HL-60 (cell line): ENCODE measurements around the gene MET.
"Not testable (repeated sequence)": the region's sequence is repeated elsewhere in the genome, so short reads cannot be mapped to it uniquely, and the experiment has no call there.

Source experiments
- DNase-seq, 2 experiments: peaks; one replicate each; pipeline ENCODE4 v3.0.0-alpha.2; 2010 to 2020; ENCODE audit warnings: low read depth in 1 of 2, low spot score in 1 of 2
- H3K27ac ChIP-seq: fragments of 250-450 bp; sonication (Bioruptor Pico); replicated peaks from 2 replicates; pipeline ENCODE4 v1.5.1; 2020; ENCODE audit warnings: mild to moderate bottlenecking, moderate library complexity
- H3K27me3 ChIP-seq: fragments of 250-450 bp; sonication (Bioruptor Pico); 2 replicates; pipeline ENCODE4 v1.5.1; 2021; ENCODE audit warnings: mild to moderate bottlenecking, moderate library complexity; ENCODE audit not compliant: insufficient read depth, poor library complexity, severe bottlenecking
- H3K4me3 ChIP-seq: replicated peaks from 2 replicates; pipeline ENCODE4 v1.5.1; 2011; ENCODE audit warnings: mild to moderate bottlenecking, control low read depth, low read length; ENCODE audit not compliant: insufficient read depth
- GABPA ChIP-seq: IDR thresholded peaks from 2 replicates; pipeline ENCODE4 v1.6.1; 2012; ENCODE audit warnings: low read depth
- POLR2AphosphoS5 ChIP-seq: IDR thresholded peaks from 2 replicates; pipeline ENCODE4 v1.6.1; 2012; ENCODE audit warnings: low read depth
- SPI1 ChIP-seq: IDR thresholded peaks from 2 replicates; pipeline ENCODE4 v1.6.1; 2012; ENCODE audit warnings: low read depth, mild to moderate bottlenecking, borderline replicate concordance
- TF ChIP-seq, protein P1 (sequence below): IDR thresholded peaks from one replicate; pipeline ENCODE4 v1.5.1; 2011; ENCODE audit warnings: low read length, control low read depth, inconsistent platforms; ENCODE audit not compliant: insufficient read depth
- TF ChIP-seq, protein P2 (sequence below): IDR thresholded peaks from 2 replicates; pipeline ENCODE4 v1.6.1; 2012; ENCODE audit warnings: low read depth; ENCODE audit not compliant: insufficient replicate concordance

MET gene

DNA sequence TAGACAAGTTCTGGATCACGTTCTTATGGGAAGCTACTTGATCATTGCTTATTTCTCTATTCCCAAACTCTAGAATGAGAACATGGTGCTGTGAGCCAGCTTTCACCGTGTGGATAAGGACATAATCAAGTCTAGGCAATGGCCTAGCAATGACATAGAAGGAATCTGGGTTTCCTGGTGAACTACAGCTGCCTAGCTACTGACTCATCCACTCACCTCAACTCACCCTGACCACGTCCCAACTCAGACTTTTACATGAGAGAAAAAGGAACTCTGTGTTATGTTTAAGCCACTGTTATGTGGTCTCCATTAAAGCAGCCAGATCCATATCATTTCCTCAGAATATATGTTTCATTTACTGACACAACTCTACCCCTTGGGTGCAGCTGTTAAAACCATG, 18.8 kb upstream of the MET start:
- TF ChIP-seq GABPA (no peak), POLR2AphosphoS5 (no peak), SPI1 (no peak)
- TF ChIP-seq, protein P1, sequence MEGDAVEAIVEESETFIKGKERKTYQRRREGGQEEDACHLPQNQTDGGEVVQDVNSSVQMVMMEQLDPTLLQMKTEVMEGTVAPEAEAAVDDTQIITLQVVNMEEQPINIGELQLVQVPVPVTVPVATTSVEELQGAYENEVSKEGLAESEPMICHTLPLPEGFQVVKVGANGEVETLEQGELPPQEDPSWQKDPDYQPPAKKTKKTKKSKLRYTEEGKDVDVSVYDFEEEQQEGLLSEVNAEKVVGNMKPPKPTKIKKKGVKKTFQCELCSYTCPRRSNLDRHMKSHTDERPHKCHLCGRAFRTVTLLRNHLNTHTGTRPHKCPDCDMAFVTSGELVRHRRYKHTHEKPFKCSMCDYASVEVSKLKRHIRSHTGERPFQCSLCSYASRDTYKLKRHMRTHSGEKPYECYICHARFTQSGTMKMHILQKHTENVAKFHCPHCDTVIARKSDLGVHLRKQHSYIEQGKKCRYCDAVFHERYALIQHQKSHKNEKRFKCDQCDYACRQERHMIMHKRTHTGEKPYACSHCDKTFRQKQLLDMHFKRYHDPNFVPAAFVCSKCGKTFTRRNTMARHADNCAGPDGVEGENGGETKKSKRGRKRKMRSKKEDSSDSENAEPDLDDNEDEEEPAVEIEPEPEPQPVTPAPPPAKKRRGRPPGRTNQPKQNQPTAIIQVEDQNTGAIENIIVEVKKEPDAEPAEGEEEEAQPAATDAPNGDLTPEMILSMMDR, result no peak
- TF ChIP-seq, protein P2, sequence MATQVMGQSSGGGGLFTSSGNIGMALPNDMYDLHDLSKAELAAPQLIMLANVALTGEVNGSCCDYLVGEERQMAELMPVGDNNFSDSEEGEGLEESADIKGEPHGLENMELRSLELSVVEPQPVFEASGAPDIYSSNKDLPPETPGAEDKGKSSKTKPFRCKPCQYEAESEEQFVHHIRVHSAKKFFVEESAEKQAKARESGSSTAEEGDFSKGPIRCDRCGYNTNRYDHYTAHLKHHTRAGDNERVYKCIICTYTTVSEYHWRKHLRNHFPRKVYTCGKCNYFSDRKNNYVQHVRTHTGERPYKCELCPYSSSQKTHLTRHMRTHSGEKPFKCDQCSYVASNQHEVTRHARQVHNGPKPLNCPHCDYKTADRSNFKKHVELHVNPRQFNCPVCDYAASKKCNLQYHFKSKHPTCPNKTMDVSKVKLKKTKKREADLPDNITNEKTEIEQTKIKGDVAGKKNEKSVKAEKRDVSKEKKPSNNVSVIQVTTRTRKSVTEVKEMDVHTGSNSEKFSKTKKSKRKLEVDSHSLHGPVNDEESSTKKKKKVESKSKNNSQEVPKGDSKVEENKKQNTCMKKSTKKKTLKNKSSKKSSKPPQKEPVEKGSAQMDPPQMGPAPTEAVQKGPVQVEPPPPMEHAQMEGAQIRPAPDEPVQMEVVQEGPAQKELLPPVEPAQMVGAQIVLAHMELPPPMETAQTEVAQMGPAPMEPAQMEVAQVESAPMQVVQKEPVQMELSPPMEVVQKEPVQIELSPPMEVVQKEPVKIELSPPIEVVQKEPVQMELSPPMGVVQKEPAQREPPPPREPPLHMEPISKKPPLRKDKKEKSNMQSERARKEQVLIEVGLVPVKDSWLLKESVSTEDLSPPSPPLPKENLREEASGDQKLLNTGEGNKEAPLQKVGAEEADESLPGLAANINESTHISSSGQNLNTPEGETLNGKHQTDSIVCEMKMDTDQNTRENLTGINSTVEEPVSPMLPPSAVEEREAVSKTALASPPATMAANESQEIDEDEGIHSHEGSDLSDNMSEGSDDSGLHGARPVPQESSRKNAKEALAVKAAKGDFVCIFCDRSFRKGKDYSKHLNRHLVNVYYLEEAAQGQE, result no peak
- no peak for DNase-seq
- Histone ChIP-seq H3K4me3 (no peak overlapping the region), H3K27me3 (peaks cover 3% of the 10 kb centered on the region), H3K27ac (no peak overlapping the region)

DNA sequence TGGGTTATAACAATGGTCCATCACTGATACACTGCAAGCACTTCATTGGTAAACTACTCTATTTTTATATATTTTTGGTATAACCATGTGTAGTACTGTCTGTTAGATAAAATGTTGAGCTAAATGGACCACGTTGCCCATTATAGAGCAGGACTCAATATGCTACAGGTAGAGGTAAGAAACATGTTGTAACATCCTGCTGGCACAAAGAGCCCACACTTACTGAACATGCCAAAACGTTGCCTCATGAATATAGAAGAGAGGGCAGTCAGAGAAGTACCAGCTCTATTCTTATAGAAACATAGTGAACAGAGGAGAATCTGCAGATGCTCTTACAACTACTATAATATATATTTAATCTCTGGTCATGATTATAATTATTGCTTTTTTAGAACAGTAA, 18.4 kb upstream of the MET start:
- Histone ChIP-seq H3K27ac (no peak overlapping the region), H3K4me3 (no peak overlapping the region), H3K27me3 (peaks cover 3% of the 10 kb centered on the region)
- DNase-seq, result no peak
- no peak for TF ChIP-seq GABPA
- TF ChIP-seq, protein P1, result no peak
- TF ChIP-seq POLR2AphosphoS5, result no peak
- TF ChIP-seq, protein P2, result no peak
- TF ChIP-seq SPI1, result no peak

DNA sequence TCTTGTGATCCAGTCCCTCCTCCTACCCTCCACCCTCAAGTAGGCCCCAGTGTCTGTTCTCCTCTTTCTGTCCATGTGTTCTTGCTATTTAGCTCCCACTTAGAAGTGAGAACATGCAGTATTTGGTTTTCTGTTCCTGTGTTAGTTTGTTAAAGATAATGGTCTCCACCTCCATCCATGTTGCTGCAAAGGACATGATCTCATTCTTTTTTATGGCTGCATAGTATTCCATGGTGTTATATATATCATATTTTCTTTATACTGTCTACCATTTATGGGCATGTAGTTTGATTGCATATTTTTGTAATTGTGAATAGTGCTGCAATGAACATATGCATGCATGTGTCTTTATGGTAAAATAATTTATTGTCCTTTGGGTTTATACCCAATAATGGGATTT, 12.7 kb upstream of the MET start:
- not testable (repeated sequence) for H3K27me3 ChIP-seq, H3K4me3 ChIP-seq, DNase-seq, H3K27ac ChIP-seq

DNA sequence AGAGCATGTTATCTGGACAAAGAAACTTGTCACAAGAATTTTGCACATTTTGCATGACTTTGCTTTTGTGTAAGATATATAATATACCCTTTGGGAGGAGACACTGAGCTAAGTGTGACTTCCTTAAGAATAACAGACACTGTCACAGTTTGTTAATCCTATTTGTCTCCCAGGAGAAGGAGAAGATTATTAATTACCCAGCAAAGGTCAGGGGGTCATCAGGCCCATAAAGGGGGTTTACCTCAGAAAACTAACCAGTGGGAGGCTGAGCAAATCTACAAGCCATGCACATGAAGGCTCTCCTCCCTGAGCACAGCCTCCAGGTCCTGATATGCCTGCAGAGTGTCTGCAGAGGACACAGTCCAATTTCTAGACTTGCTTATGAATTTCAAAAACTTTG, 10.1 kb upstream of the MET start:
- H3K27ac ChIP-seq, result no peak overlapping the region
- H3K27me3 ChIP-seq, result peaks cover 7% of the 10 kb centered on the region
- TF ChIP-seq SPI1 (no peak), GABPA (no peak), POLR2AphosphoS5 (no peak)
- TF ChIP-seq, protein P1, result no peak
- TF ChIP-seq, protein P2, result no peak
- no peak for DNase-seq
- H3K4me3 ChIP-seq, result no peak overlapping the region
